Activated B cell treated with CpG ODN at 0.5 μM for 24 hours (primary cell): ENCODE measurements around the gene FBXO44. TPM values are rescaled to one million over a fixed set of nuclear protein-coding genes. Genes with fewer than 3 reads are reported as not detected.
A peak's percentile ranks its signal among the peaks of the same experiment; 100 is the strongest.

ENCODE experiments used
- ATAC-seq: fragments of 200-7000 bp; cut with Tn5 transposase; one replicate; pipeline ENCODE4 v1.10.0; 2021; ENCODE audit warnings: low read depth, mild to moderate bottlenecking, moderate library complexity
- CTCF ChIA-PET: fragments of 350-600 bp; sonication (Branson Sonifier 250); formaldehyde crosslinking; loops from one replicate; lab custom pipeline; 2021; ENCODE audit warnings: antibody characterized with exemption; lab: Charles Lee
- POLR2A ChIA-PET: fragments of 350-600 bp; sonication (Branson Sonifier 250); formaldehyde crosslinking; loops from one replicate; lab custom pipeline; 2021; ENCODE audit warnings: antibody characterized with exemption; lab: Charles Lee
- DNase-seq: peaks from one replicate; pipeline ENCODE4 v3.0.0; 2022
- H3K27ac Mint-ChIP-seq: one replicate; pipeline ENCODE4 v1.8.0; 2020; ENCODE audit warnings: mixed read lengths
- H3K27me3 Mint-ChIP-seq: one replicate; pipeline ENCODE4 v1.8.0; 2021; ENCODE audit warnings: mixed read lengths
- H3K36me3 Mint-ChIP-seq: one replicate; pipeline ENCODE4 v1.8.0; 2021; ENCODE audit warnings: low read depth, mixed read lengths
- H3K4me1 Mint-ChIP-seq: one replicate; pipeline ENCODE4 v1.8.0; 2021; ENCODE audit warnings: mixed read lengths
- H3K4me3 Mint-ChIP-seq: one replicate; pipeline ENCODE4 v1.8.0; 2020; ENCODE audit warnings: mild to moderate bottlenecking, mixed read lengths
- H3K9me3 Mint-ChIP-seq: one replicate; pipeline ENCODE4 v1.8.0; 2020; ENCODE audit warnings: mixed read lengths
- intact Hi-C: fragments of 100-400 bp; cut with micrococcal nuclease; formaldehyde crosslinking; loops from one replicate; pipeline ENCODE4 v1.15.1; 2024
- total RNA-seq: library from RNA; stranded (reverse); gene quantifications from 2 replicates; pipeline ENCODE4 v1.2.3, GENCODE V29; 2022
- TF ChIP-seq, protein P1 (sequence below): fragments of 200-600 bp; IDR thresholded peaks from one replicate; pipeline ENCODE4 v1.8.0; 2022; ENCODE audit warnings: antibody characterized with exemption, mild to moderate bottlenecking

The FBXO44 gene
- total RNA-seq, 1 donor from 2014 or later: 27.2 TPM

DNA sequence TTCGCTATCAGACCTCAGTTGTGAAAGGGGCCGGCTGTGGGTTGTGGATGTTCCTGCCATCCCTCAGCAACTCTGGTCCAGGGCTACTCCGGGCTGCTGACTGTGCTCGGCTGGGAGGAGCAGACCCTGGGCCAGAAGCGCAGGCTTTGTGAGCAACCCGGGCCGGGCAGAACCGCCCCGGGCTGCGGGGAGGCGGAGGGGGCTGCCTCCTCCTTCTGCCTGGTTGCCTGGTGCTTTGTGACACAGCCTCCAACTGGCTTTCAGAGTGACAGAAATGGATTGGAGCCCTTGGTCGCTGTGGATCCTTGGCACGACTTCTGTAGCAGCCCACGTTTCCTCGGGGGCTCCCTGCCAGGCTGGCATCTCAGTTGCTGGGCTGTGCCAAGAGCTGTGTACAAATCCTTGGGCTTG, 46.9 kb downstream of the FBXO44 start:
- ATAC-seq: no peak
- Mint-ChIP-seq H3K36me3 (no peaks in the 10 kb centered on the region), H3K27ac (no peak overlapping the region), H3K4me1 (no peaks in the 10 kb centered on the region), H3K9me3 (no peaks in the 10 kb centered on the region), H3K4me3 (no peak overlapping the region), H3K27me3 (peaks cover 6% of the 10 kb centered on the region)
- intact Hi-C loops: no loop called here
- POLR2A ChIA-PET: interaction anchor here (0.6 kb wide), 2 partner anchors 9 to 17 kb away, joined by 4 to 5 read pairs; no protein-coding TSS in a partner anchor
- TF ChIP-seq, protein P1, sequence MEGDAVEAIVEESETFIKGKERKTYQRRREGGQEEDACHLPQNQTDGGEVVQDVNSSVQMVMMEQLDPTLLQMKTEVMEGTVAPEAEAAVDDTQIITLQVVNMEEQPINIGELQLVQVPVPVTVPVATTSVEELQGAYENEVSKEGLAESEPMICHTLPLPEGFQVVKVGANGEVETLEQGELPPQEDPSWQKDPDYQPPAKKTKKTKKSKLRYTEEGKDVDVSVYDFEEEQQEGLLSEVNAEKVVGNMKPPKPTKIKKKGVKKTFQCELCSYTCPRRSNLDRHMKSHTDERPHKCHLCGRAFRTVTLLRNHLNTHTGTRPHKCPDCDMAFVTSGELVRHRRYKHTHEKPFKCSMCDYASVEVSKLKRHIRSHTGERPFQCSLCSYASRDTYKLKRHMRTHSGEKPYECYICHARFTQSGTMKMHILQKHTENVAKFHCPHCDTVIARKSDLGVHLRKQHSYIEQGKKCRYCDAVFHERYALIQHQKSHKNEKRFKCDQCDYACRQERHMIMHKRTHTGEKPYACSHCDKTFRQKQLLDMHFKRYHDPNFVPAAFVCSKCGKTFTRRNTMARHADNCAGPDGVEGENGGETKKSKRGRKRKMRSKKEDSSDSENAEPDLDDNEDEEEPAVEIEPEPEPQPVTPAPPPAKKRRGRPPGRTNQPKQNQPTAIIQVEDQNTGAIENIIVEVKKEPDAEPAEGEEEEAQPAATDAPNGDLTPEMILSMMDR: no peak
- CTCF ChIA-PET: no interaction called here
- DNase-seq: no peak

- TF ChIP-seq, protein P1: no peak
- intact Hi-C loops: no loop called here
- Mint-ChIP-seq H3K4me3 (no peak overlapping the region), H3K27me3 (peaks cover 6% of the 10 kb centered on the region), H3K4me1 (no peaks in the 10 kb centered on the region), H3K27ac (no peak overlapping the region), H3K9me3 (no peaks in the 10 kb centered on the region), H3K36me3 (no peaks in the 10 kb centered on the region)
- no peak for ATAC-seq
- ChIA-PET POLR2A (interaction anchor here (0.6 kb wide), 1 partner anchor 17 kb away, joined by 5 read pairs; no protein-coding TSS in a partner anchor), CTCF (no interaction called here)
- no peak for DNase-seq
Observed at GRCh38 chr1:11701981-11702803, 47.5 kb downstream of the FBXO44 start.

- ChIA-PET CTCF (no interaction called here), POLR2A (no interaction called here)
- Mint-ChIP-seq H3K36me3 (no peaks in the 10 kb centered on the region), H3K27me3 (peaks cover 3% of the 10 kb centered on the region), H3K4me3 (no peak overlapping the region), H3K27ac (no peak overlapping the region), H3K9me3 (no peaks in the 10 kb centered on the region), H3K4me1 (no peaks in the 10 kb centered on the region)
- no peak for DNase-seq
- intact Hi-C loops: no loop called here
- TF ChIP-seq, protein P1: no peak
- ATAC-seq: peak; percentile 31
Observed at GRCh38 chr1:11703357-11704193, 48.9 kb downstream of the FBXO44 start.

- H3K4me3 Mint-ChIP-seq: no peak overlapping the region
- intact Hi-C loops: no loop called here
- DNase-seq (no peak), ATAC-seq (no peak)
- CTCF ChIA-PET: no interaction called here
- peaks cover 3% of the 10 kb centered on the region for H3K27me3 Mint-ChIP-seq
- no peaks in the 10 kb centered on the region for H3K4me1 Mint-ChIP-seq
- no peaks in the 10 kb centered on the region for H3K9me3 Mint-ChIP-seq
- TF ChIP-seq, protein P1: no peak
- POLR2A ChIA-PET: no interaction called here
- no peaks in the 10 kb centered on the region for H3K36me3 Mint-ChIP-seq
- no peak overlapping the region for H3K27ac Mint-ChIP-seq
Observed at GRCh38 chr1:11704194-11704529, 49.5 kb downstream of the FBXO44 start.
